HG02623 (cell line): Measurements from ENCODE around the gene SPIB.
"Not testable (repeated sequence)": the region's sequence is repeated elsewhere in the genome, so short reads cannot be mapped to it uniquely, and the experiment has no call there.

Experiments used
- ATAC-seq: cut with Tn5 transposase; IDR thresholded peaks from one replicate; pipeline ENCODE4 v1.9.1; 2021; ENCODE audit warnings: moderate library complexity; ENCODE audit not compliant: unreplicated experiment

Gene SPIB

DNA sequence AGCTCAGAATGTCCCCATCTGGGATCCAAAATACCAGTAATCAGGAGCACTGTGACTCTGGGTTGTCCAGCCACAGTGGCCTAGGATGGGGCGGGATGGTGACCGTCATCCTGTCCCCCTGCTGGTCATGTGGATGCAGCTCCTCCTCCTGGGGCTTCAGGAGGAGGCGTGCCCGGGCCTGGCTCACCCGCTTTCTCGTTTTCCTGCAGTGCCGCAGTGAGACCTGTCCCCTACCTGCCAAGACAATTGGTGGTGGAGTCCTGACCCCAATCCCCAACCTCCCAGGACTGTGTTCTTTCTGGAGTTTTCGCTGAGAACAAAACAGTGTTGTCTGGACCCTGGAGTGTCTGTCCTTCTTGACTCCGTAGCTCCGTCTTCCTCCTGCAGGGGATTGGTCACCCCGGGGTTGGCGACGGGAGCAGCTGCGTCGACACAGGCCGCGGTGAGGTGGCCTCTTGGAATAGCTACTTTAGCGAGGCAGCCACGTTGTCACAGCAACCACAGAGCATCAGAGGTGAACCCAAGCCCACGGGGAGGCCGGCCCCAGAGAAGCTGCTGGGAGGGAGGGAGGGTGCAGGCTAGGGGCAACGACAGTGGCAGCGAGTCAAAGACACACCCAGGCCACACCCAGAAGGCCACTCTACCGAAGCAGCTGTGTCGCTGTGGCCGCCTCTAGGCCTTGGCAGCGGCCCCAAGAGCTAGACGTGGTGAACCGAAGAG is 47.4 kb downstream of the SPIB start:
- no peak for ATAC-seq

GRCh38 chr19:50466706-50467039 is 47.9 kb downstream of the SPIB start:
- no peak for ATAC-seq

DNA sequence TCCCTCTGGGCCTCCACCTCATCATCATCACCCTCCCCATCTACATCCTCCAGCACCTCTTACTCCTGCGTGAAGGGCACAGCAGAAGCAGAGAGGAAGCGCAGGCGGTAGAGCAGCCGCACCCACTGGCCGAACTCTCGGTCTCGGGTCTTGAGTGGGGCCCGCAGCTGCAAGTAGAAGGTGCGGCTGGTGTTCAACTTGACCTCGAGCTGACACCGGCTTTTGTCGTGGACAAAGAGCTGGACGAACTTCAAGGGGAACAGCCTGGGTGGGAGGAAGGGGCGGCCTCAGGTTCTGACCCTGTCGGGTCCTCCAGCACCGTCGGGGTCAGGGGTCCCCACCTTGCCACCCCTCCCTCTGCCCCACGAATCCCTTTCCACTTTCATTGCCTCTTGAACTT is 48.8 kb downstream of the SPIB start:
- ATAC-seq, result no peak

DNA sequence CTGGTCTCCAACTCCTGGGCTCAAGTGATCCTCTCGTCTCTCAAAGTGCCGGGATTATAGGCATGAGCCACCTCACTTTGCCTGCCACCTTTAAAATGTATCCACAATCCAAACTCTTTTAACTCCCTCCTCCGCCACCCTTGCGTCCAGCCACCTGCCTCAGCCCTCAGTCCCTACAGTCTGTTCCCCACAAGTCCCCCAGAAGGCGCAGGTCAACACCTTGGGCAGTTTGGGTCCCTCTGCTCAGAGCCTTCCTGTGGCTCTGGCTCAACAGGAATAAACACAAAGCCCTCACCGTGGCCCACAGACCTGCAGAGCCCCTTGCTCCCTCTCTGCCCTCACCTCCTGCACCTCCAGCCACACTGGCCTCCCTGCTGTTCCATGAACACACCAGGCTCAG is 50.1 kb downstream of the SPIB start:
- ATAC-seq, result no peak

DNA sequence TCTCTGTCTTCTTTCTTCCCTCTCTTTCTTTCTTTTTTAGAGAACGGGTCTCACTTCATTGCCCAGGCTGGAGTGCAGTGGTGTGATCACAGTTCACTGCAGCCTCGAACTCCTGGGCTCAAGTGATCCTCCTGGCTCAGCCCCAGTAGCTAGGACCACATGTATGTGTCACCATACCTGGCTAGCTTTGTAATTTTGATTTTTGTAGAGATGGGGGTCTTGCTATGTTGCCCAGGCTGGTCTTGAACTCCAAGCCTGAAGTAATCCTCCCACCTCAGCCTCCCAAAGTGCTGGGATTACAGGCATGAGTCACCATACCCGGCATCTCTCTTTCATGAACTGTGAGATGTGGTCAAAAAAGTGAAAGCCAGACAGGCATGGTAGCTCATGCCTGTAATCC is 54.6 kb downstream of the SPIB start:
- ATAC-seq, result not testable (repeated sequence)

DNA sequence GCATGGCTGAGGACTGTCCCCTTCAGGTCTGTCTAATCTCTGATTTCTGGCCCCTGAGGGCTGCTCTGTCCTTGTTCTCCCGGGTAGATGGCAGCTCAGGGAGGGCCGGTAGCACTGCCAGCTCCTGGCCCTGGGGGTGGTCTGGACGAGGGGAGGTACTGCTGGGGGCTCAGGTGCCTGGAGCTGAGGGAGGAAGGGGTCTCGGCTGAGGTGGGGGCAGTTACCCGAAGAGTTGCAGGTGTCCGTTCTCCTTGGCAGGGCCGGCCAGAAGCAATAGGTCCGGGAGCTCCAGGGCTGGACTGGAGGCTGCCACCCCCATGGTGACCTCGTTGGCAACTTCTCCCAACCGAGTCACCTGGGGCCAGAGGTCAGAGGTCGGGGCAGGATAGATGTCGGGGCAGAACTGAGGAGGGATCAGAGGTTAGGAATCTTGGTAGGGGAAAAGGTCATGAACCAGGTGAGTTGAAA is 56.4 kb downstream of the SPIB start:
- ATAC-seq, result no peak

DNA sequence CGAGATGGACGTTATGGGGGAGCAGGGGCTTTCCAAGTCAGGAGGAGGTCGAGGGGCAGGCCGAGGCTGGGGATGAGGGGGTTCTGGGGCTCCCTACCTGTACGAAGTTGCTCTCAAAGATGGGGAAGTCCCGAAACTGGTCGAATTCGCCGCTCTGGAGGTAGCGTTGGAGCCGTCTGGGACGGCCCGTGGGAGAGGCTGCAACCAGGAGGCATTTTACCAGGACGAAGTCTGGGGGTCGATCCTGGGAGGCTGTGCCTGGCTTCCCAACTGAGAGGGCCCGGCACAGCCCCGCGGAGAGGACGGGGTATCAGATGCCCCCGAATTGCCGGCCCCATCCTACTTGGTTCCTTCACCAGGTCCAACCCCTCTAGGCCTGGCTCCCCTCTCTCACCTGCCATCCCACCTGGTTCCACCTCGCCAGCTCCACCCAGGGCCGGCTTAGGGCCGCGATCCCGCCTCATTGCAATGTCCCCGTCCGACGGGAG is 57.0 kb downstream of the SPIB start:
- peak; percentile 3 for ATAC-seq

DNA sequence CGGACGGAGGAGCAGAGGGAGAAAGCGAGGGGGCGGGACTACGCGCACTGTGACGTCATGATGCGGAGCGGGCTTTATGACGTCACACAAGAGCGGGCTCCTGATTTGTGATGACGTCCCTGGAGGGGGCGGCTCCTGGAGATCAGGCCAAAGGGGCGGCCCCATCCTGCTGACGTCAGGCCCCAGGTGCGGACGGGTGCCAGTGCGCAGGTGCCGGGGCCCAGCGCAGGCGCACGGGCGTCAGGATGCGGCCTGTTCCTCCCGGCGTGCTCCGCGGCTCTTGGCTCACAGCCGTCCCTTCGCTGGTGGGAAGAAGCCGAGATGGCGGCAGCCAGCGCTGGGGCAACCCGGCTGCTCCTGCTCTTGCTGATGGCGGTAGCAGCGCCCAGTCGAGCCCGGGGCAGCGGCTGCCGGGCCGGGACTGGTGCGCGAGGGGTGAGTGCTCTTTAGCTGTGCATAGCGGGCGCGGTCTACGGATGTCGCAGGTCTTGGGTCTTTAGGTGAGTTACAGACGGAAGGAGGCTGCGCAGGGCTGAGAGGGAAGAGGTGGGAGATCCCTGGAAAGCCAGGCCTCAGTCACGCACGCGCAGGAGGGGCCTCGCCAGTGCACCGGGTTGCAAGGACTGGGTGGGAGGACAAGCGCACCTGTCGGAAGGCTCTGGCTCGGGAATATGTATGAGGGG is 57.6 kb downstream of the SPIB start, which contains the start of the genes EMC10 and GARIN5A:
Gene EMC10 (plus strand): TSS at position 284 of the 683 bp plus-strand sequence. CDS start 38 bp downstream, at position 322.
Gene GARIN5A (minus strand): TSS at position 625 of the 683 bp plus-strand sequence. CDS start 460 bp downstream, at position 165.
- peak; percentile 76 for ATAC-seq

GRCh38 chr19:50476907-50477238 is 58.1 kb downstream of the SPIB start:
- ATAC-seq, result no peak

GRCh38 chr19:50477751-50478515 is 59.2 kb downstream of the SPIB start:
- no peak for ATAC-seq

DNA sequence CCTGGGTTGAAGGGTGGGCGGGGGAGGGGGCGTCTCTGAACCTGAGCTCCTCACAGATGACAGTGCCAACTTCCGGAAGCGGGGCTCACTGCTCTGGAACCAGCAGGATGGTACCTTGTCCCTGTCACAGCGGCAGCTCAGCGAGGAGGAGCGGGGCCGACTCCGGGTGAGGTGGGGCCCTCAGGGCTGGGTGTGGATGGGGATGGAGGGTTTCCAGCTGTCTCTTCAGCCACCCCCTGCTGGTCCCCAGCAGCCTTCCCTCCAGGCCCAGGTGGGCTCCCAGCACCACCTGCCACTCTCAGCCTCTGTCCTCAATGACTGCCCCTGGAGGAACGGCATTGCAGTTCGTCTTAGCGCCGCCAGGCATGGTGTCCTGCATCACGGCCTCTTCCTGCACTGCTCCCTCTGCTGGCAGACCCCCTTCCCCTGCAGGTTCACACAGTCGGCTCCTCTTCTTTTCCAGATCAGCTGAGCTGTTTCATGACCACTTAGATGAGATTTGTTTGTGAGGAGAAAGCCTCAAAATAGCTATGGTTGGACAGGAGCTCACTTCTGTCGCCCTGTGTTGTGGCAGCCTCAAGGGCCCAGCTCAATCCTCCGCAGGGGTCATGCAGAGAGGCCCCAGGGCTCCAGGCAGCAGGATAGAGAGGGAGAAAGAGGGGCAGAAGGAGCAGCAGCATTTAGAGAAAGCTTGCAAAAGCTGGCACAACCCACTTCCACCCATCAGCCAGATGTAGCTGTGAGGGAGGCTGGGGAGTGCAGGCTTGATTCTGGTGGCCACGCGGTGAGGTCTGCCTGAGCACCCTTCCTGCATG is 60.4 kb downstream of the SPIB start:
- ATAC-seq, result no peak

DNA sequence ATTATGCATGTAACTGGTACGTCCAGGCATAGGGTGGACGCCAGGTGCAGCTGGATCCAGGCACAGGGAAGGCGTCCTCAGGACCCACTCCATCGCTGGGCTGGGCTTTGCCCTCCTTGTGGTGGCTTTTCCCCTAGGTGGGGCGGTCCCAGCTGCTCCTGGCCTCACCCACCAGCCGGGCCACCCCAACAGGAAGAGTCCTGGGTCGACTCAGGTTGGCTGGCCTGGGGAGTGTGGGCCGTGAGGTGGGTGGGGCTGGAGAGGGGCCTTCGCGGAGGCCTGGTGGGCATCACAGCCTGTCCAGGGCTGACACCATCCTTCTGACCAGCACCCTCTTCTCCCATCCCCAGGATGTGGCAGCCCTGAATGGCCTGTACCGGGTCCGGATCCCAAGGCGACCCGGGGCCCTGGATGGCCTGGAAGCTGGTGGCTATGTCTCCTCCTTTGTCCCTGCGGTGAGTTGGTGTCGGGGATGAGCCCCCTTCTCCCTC is 61.1 kb downstream of the SPIB start:
- no peak for ATAC-seq

- no peak for ATAC-seq
Measured at GRCh38 chr19:50480281-50481111, 61.8 kb downstream of the SPIB start.
